NT2/D1 (cell line): ENCODE measurements around the gene FAM186B.
"Not testable (repeated sequence)": the region's sequence is repeated elsewhere in the genome, so short reads cannot be mapped to it uniquely, and the experiment has no call there.

Experiments
- DNase-seq: peaks from one replicate; pipeline ENCODE4 v3.0.0-alpha.2; 2011; ENCODE audit warnings: low read depth, low spot score
- H3K27me3 ChIP-seq: 2 replicates; pipeline ENCODE4 v1.6.0; 2011; ENCODE audit warnings: mild to moderate bottlenecking; ENCODE audit not compliant: insufficient read length, insufficient read depth
- H3K36me3 ChIP-seq: 2 replicates; pipeline ENCODE4 v1.6.1; 2011; ENCODE audit warnings: mild to moderate bottlenecking, low read length, mixed read lengths; ENCODE audit not compliant: insufficient read depth, insufficient read length
- H3K4me1 ChIP-seq: 2 replicates; pipeline ENCODE4 v1.5.1; 2011; ENCODE audit not compliant: insufficient read depth, insufficient read length
- H3K4me3 ChIP-seq: 2 replicates; pipeline ENCODE4 v1.5.1; 2011; ENCODE audit warnings: low read depth; ENCODE audit not compliant: insufficient read length
- H3K9ac ChIP-seq: 2 replicates; pipeline ENCODE4 v1.6.0; 2011; ENCODE audit warnings: low read depth; ENCODE audit not compliant: insufficient read length
- H3K9me3 ChIP-seq: 2 replicates; pipeline ENCODE4 v1.5.1; 2011; ENCODE audit warnings: mild to moderate bottlenecking, low read length; ENCODE audit not compliant: insufficient read depth
- SUZ12 ChIP-seq: IDR thresholded peaks from 2 replicates; pipeline ENCODE4 v1.6.1; 2011; ENCODE audit not compliant: insufficient read length, insufficient read depth; ENCODE audit errors: extremely low read depth
- YY1 ChIP-seq: IDR thresholded peaks from 2 replicates; pipeline ENCODE4 v1.6.1; 2011; ENCODE audit not compliant: insufficient read length, insufficient read depth
- ZNF274 ChIP-seq: IDR thresholded peaks from 2 replicates; pipeline ENCODE4 v1.6.1; 2011; ENCODE audit warnings: mild to moderate bottlenecking, low read depth, low read length

Gene FAM186B, protein sequence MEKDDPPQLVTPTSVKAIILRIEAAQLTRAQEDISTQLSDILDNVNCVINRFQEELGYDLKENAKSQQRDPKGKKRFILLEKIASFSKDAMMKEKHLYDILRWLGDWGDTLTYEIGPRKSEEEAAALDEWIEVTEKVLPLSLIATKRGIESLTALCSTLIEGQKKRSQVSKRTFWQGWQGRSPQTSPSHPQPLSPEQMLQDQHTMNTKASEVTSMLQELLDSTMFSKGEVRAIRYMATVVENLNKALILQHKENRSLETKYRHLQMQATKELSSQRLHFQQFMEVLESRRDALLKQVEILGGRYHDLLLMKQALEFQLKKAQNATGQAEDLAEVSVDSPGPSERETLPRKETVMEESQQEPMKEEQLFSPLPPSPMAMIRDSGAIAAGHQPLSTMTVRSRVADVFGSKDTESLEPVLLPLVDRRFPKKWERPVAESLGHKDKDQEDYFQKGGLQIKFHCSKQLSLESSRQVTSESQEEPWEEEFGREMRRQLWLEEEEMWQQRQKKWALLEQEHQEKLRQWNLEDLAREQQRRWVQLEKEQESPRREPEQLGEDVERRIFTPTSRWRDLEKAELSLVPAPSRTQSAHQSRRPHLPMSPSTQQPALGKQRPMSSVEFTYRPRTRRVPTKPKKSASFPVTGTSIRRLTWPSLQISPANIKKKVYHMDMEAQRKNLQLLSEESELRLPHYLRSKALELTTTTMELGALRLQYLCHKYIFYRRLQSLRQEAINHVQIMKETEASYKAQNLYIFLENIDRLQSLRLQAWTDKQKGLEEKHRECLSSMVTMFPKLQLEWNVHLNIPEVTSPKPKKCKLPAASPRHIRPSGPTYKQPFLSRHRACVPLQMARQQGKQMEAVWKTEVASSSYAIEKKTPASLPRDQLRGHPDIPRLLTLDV

DNA sequence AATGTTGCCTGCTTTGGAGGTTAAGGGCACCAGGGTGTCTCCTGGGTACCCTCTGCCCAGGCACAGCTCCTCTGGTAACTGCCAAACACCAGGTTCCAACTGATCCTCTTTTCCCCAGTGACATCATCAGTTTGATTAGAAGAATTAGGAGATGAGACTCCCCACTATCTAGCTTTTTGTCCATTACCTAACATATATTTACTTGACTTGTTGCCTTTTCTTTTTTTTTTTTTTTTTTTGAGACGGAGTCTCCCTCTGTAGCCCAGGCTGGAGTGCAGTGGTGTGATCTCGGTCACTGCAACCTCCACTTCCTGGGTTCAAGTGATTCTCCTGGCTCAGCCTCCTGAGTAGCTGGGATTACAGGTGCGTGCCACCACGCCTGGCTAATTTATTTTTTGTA, at the start of gene FAM186B:
FAM186B (minus strand) TSS at position 101 of the 400 bp plus-strand sequence. CDS start 162 bp downstream, outside the sequence.
- not testable (repeated sequence) for H3K9me3 ChIP-seq, DNase-seq, H3K4me1 ChIP-seq, H3K9ac ChIP-seq, H3K4me3 ChIP-seq, H3K36me3 ChIP-seq, H3K27me3 ChIP-seq

DNA sequence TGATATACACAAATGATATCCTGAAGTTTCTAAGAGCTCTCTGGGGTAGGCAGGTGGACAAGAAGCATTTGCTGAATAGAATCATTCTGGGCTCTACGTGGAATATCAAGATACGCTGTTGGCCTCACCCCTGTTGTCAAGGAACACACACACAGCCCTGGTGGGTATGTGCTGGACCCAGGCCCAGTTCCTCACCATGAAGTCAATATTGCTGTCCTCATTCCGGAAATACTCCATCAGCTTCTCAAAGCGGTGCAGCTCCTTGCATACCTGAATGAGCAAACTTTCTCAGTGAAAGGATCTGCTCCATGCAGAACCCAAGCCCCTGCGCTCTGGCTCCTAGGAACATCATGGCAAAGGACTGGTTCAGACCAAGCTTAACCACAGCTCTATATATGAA, 49.3 kb upstream of the FAM186B start:
- Histone ChIP-seq H3K27me3 (no peaks in the 10 kb centered on the region), H3K36me3 (peaks cover 94% of the 10 kb centered on the region), H3K4me1 (peaks cover 3% of the 10 kb centered on the region), H3K9me3 (no peaks in the 10 kb centered on the region), H3K4me3 (no peak overlapping the region), H3K9ac (no peak overlapping the region)
- no peak for TF ChIP-seq SUZ12
- no peak for DNase-seq

DNA sequence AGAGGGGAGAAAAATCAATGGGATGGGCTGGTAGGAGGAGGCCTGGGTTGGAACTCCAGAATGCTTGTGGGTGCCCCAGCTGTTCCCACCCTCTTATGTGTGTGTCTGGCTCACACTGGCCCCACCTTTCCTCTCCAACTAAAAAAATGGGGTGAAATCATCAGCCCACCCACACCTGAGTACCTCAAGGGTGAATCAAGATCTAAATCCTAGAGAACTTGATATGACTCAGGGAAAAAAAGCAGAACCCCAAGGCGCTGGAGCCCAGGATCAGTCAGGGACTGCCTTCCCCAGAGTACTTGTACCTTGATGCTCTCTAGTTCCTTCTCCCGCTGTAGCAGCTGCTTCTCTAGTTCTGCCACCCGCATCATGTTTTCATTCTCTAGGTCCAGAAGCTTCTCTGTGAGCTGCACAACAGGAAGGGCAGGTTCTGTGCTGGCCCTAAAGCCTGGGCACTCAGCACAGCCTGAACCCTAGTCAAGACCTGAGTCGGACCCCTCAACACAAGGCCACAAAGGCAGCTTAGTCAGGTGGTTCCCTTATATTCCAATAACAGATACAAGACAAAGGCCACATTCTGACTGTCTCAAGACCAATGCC, 47.6 kb upstream of the FAM186B start:
- TF ChIP-seq ZNF274 = no peak
- TF ChIP-seq YY1 = no peak
- no peak for TF ChIP-seq SUZ12
- peaks cover 97% of the 10 kb centered on the region for H3K36me3 ChIP-seq
- no peaks in the 10 kb centered on the region for H3K27me3 ChIP-seq
- no peak overlapping the region for H3K9ac ChIP-seq
- peaks cover 3% of the 10 kb centered on the region for H3K4me1 ChIP-seq
- DNase-seq = no peak
- H3K9me3 ChIP-seq = no peaks in the 10 kb centered on the region
- H3K4me3 ChIP-seq = no peak overlapping the region

DNA sequence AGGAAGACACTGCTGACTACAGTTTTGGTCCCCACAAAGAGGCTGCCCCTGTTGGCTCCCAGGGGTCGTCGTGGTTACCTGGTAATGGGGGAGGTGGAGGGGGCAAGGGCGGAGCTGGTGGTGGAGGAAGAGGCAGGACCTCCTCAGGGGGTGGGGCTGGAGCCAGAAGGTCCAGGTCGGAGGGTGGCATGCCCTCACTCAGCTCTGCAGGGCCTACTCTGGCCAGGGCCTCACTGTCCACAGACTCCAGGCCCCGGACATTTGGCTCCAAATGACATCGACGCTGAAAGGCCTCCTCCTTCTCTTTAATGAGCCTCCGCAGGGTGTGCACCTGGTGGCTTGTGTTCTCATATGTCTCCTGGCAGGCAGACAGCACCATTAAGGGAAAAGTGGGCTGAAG, 46.4 kb upstream of the FAM186B start:
- peaks cover 97% of the 10 kb centered on the region for H3K36me3 ChIP-seq
- no peak for DNase-seq
- no peak overlapping the region for H3K9ac ChIP-seq
- H3K4me1 ChIP-seq = peaks cover 6% of the 10 kb centered on the region
- no peak for TF ChIP-seq ZNF274
- TF ChIP-seq YY1 = no peak
- no peak for TF ChIP-seq SUZ12
- no peaks in the 10 kb centered on the region for H3K9me3 ChIP-seq
- no peaks in the 10 kb centered on the region for H3K27me3 ChIP-seq
- H3K4me3 ChIP-seq = no peak overlapping the region

DNA sequence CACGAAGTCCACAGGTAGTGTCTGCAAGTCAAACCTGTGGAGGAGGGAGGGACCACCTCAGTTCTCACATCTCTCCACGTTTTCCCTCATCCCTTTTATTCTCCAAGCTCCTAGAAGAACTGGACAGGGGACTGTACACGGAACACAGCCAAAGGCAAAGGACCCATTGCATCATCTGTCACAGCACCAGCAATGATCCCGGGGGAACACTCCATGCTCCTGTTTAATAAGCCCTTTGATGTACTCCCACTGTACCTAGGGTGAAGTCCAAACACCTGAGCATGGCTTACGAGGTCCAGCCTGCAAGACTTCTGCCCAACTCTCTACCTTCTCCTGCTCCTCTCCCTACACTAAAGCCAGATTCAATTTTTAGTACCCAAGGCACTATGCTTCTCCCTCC, 44.5 kb upstream of the FAM186B start:
- TF ChIP-seq ZNF274 (no peak), YY1 (no peak), SUZ12 (no peak)

DNA sequence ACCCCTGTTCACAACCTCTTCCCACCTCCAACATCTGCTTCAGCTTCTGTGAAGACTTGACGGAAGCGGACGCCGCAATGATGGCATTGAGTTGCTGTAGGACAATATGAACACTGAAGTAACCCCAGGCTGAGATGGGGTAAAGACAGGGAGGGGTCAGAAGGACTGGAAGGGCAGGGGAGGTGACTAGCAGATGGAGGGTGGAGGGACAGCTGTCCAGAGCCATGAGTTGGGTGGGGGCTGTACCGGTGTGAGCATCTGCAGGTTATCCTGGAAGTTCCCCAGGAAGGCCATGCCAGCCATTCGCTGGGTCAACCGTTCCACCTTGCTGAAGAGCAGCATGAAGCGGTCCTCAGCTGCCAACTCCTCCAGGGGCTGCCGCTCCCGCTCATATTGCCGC, 44.0 kb upstream of the FAM186B start:
- no peak overlapping the region for H3K9ac ChIP-seq
- TF ChIP-seq SUZ12 (no peak), ZNF274 (no peak), YY1 (no peak)
- no peaks in the 10 kb centered on the region for H3K27me3 ChIP-seq
- peaks cover 6% of the 10 kb centered on the region for H3K4me1 ChIP-seq
- no peaks in the 10 kb centered on the region for H3K9me3 ChIP-seq
- DNase-seq = no peak
- no peak overlapping the region for H3K4me3 ChIP-seq
- H3K36me3 ChIP-seq = peaks cover 99% of the 10 kb centered on the region

More for the DNA sequence above, 44.5 kb upstream of the FAM186B start:
- Histone ChIP-seq H3K4me1 (peaks cover 6% of the 10 kb centered on the region), H3K9ac (no peak overlapping the region), H3K27me3 (no peaks in the 10 kb centered on the region), H3K36me3 (peaks cover 99% of the 10 kb centered on the region), H3K4me3 (no peak overlapping the region), H3K9me3 (no peaks in the 10 kb centered on the region)
- DNase-seq = no peak

DNA sequence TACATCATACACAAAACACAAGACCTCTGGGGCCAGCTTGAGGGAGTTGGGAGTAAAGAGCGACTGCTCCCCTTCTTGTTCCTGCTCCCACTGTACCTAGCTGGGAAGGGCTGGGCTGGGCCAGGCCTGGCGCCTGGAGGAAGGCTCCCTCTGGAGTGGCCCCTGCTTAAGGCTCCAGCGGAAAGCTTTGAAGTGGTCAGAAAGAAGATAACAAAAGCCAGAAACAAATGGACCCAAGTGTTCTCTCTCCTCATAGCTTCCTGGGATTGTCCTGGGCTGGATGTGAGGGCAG, 43.2 kb upstream of the FAM186B start:
- Histone ChIP-seq H3K9ac (no peak overlapping the region), H3K4me3 (no peak overlapping the region), H3K9me3 (no peaks in the 10 kb centered on the region), H3K36me3 (peaks cover 99% of the 10 kb centered on the region), H3K4me1 (peaks cover 6% of the 10 kb centered on the region), H3K27me3 (no peaks in the 10 kb centered on the region)
- DNase-seq = no peak
- TF ChIP-seq ZNF274 (no peak), YY1 (no peak), SUZ12 (no peak)
